Uterus (tissue), 4 donors: ENCODE measurements around the gene SLC39A11. TPM values are rescaled to one million over a fixed set of nuclear protein-coding genes. Genes with fewer than 3 reads are reported as not detected.

Experiments used
- DNase-seq, 2 donors: peaks; one replicate each; pipeline ENCODE4 v3.0.0-alpha.2; 2019 to 2020
- H3K27ac ChIP-seq, 2 donors: fragments of 200-600 bp; sonication (generic); 1 replicate in 1 of 2; 2 replicates in 1 of 2; pipeline ENCODE4 v1.5.1; 2016 to 2018
- H3K27me3 ChIP-seq, 2 donors: fragments of 200-600 bp; sonication (generic); one replicate each; pipeline ENCODE4 v1.5.1; 2018 to 2019; ENCODE audit warnings: control low read depth in 1 of 2
- H3K36me3 ChIP-seq, 2 donors: fragments of 200-600 bp; sonication (generic); one replicate each; pipeline ENCODE4 v1.5.1; 2019; ENCODE audit warnings: control low read depth in 1 of 2
- H3K4me1 ChIP-seq, 2 donors: fragments of 200-600 bp; sonication (generic); one replicate each; pipeline ENCODE4 v1.5.1; 2018 to 2019; ENCODE audit warnings: control low read depth in 1 of 2
- H3K4me3 ChIP-seq, 2 donors: fragments of 200-600 bp; sonication (generic); 1 replicate in 1 of 2; 2 replicates in 1 of 2; pipeline ENCODE4 v1.5.1; 2018 to 2019; ENCODE audit warnings: mild to moderate bottlenecking in 1 of 2
- H3K9me3 ChIP-seq, 2 donors: fragments of 200-600 bp; sonication (generic); one replicate each; pipeline ENCODE4 v1.5.1; 2019; ENCODE audit warnings: control low read depth in 1 of 2
- CTCF ChIP-seq, 4 experiments: fragments of 200-600 bp in 2 of 4; fragments of 450-650 bp in 2 of 4; sonication (generic) in 2 of 4; IDR thresholded peaks; one replicate each; pipeline ENCODE4 v1.5.1; 2016 to 2019; ENCODE audit warnings: antibody characterized with exemption in 4 of 4, mild to moderate bottlenecking in 2 of 4, moderate library complexity in 1 of 4
- POLR2A ChIP-seq, 2 donors: fragments of 450-650 bp; IDR thresholded peaks; one replicate each; pipeline ENCODE4 v1.6.1; 2016; ENCODE audit warnings: antibody characterized with exemption in 2 of 2, mild to moderate bottlenecking in 1 of 2, moderate library complexity in 1 of 2
- intact Hi-C: fragments of 100-400 bp; cut with DNase I; formaldehyde crosslinking; loops from one replicate; pipeline ENCODE4 v1.15.1; 2023; ENCODE audit warnings: low total_unique reads
- total RNA-seq, 4 donors: library from RNA; depleted of rRNA in 3 of 4; stranded (reverse); fragments of >200 nt in 3 of 4; gene quantifications; one replicate each; pipeline versions ENCODE4 v1.1.0 to v1.2.4, GENCODE V29; 2014 to 2023
- donor health status: DM: yes; HTN: yes; CAD: no.

SLC39A11 gene
- total RNA-seq, 4 donors from 2014 or later = 5.4 to 56.2 (median 21.0) TPM

GRCh38 chr17:72656130-72656763 lies 436.2 kb downstream of the SLC39A11 start:
- no peak overlapping the region for H3K27ac ChIP-seq
- DNase-seq = no peak
- no peaks in the 10 kb centered on the region for H3K36me3 ChIP-seq
- intact Hi-C loops = no loop called here
- no peaks in the 10 kb centered on the region for H3K9me3 ChIP-seq
- no peak overlapping the region for H3K4me3 ChIP-seq
- no peaks in the 10 kb centered on the region for H3K4me1 ChIP-seq
- TF ChIP-seq CTCF (IDR thresholded peaks at IDR 0.05) (no peak), POLR2A (IDR thresholded peaks at IDR 0.05) (no peak)
- H3K27me3 ChIP-seq = no peaks in the 10 kb centered on the region

GRCh38 chr17:72654706-72655105 lies 437.8 kb downstream of the SLC39A11 start:
- intact Hi-C loops = no loop called here
- Histone ChIP-seq H3K4me1 (no peaks in the 10 kb centered on the region), H3K9me3 (no peaks in the 10 kb centered on the region), H3K4me3 (no peak overlapping the region), H3K36me3 (no peaks in the 10 kb centered on the region), H3K27me3 (no peaks in the 10 kb centered on the region), H3K27ac (no peak overlapping the region)
- no peak for DNase-seq
- TF ChIP-seq CTCF (IDR thresholded peaks at IDR 0.05) (no peak), POLR2A (IDR thresholded peaks at IDR 0.05) (no peak)

GRCh38 chr17:72651988-72652387 lies 440.5 kb downstream of the SLC39A11 start:
- intact Hi-C loops = no loop called here
- no peaks in the 10 kb centered on the region for H3K36me3 ChIP-seq
- H3K4me3 ChIP-seq = no peak overlapping the region
- no peak for DNase-seq
- no peaks in the 10 kb centered on the region for H3K27me3 ChIP-seq
- H3K9me3 ChIP-seq = no peaks in the 10 kb centered on the region
- TF ChIP-seq CTCF (IDR thresholded peaks at IDR 0.05) = no peak
- no peak for TF ChIP-seq POLR2A (IDR thresholded peaks at IDR 0.05)
- no peak overlapping the region for H3K27ac ChIP-seq
- H3K4me1 ChIP-seq = no peaks in the 10 kb centered on the region

- Histone ChIP-seq H3K4me3 (no peak overlapping the region), H3K4me1 (no peaks in the 10 kb centered on the region), H3K27me3 (no peaks in the 10 kb centered on the region), H3K27ac (no peak overlapping the region), H3K9me3 (no peaks in the 10 kb centered on the region), H3K36me3 (no peaks in the 10 kb centered on the region)
- intact Hi-C loops = no loop called here
- DNase-seq = no peak
- TF ChIP-seq POLR2A (IDR thresholded peaks at IDR 0.05) (no peak), CTCF (IDR thresholded peaks at IDR 0.05) (no peak)
Measured at GRCh38 chr17:72648702-72649101, 443.8 kb downstream of the SLC39A11 start.

GRCh38 chr17:72646176-72646575 lies 446.3 kb downstream of the SLC39A11 start:
- H3K4me3 ChIP-seq = no peak overlapping the region
- H3K36me3 ChIP-seq = no peaks in the 10 kb centered on the region
- no peak for DNase-seq
- no peaks in the 10 kb centered on the region for H3K27me3 ChIP-seq
- H3K27ac ChIP-seq = no peak overlapping the region
- no peaks in the 10 kb centered on the region for H3K9me3 ChIP-seq
- intact Hi-C loops = no loop called here
- no peaks in the 10 kb centered on the region for H3K4me1 ChIP-seq
- TF ChIP-seq POLR2A (IDR thresholded peaks at IDR 0.05) (no peak), CTCF (IDR thresholded peaks at IDR 0.05) (no peak)
